Mucosa of stomach (tissue), 1 donor: Measurements from ENCODE around the gene PML.

Experiments
- H3K27me3 ChIP-seq: one replicate; pipeline ENCODE4 v1.7.0; 2013; ENCODE audit warnings: mild to moderate bottlenecking, low read length; ENCODE audit not compliant: control insufficient read depth, insufficient read depth
- H3K36me3 ChIP-seq: one replicate; pipeline ENCODE4 v1.7.0; 2013; ENCODE audit warnings: low read length; ENCODE audit not compliant: control insufficient read depth, insufficient read depth
- H3K4me1 ChIP-seq: one replicate; pipeline ENCODE4 v1.7.0; 2013; ENCODE audit warnings: mild to moderate bottlenecking, low read length; ENCODE audit not compliant: control insufficient read depth, insufficient read depth
- H3K4me3 ChIP-seq: one replicate; pipeline ENCODE4 v1.7.0; 2013; ENCODE audit warnings: low read length
- H3K9ac ChIP-seq: one replicate; pipeline ENCODE4 v1.7.0; 2013; ENCODE audit warnings: mild to moderate bottlenecking, low read length, moderate library complexity
- H3K9me3 ChIP-seq: one replicate; pipeline ENCODE4 v1.7.0; 2013; ENCODE audit warnings: mild to moderate bottlenecking, low read length, moderate library complexity; ENCODE audit not compliant: control insufficient read depth
- donor health status: Pancreatic carcinoma.

PML gene

DNA sequence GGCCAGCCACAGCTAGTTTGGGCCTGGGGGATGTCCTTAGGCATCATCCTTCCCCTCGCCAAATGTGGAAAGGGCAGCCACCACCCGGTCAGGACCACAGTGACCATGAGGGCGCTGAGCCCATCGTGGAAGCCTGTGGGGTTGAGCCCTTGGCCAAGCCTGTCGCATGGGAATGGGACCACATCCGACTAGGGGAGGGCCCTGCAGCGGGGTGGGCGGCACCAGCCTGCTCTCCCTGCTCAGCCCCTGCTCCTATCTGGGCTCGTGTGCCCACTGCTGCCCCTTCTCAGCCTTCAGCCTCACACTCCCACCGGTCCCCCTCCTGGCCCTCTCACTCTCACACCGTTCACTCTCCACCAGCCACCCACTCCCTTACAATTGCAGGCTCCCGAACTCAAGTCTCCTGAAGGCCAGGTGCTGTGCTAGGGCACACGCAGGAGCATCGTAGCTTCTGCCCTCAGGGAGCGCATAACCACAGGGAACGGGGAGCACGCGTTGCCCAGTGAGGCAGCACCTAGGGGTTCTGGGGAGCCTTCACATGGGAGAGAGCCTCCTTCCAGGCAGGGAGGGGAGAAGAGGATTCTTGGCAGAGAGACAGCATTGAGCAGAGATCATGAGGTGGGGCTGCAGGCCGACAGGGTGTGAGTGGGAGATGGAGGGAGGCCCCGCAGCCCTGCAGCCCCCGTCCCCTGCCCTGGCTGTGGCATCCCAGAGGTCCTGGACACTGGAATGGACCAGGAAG is 42.2 kb upstream of the PML start:
- H3K4me1 ChIP-seq = peaks cover 42% of the 10 kb centered on the region
- H3K27me3 ChIP-seq = no peaks in the 10 kb centered on the region
- H3K4me3 ChIP-seq = no peak overlapping the region

DNA sequence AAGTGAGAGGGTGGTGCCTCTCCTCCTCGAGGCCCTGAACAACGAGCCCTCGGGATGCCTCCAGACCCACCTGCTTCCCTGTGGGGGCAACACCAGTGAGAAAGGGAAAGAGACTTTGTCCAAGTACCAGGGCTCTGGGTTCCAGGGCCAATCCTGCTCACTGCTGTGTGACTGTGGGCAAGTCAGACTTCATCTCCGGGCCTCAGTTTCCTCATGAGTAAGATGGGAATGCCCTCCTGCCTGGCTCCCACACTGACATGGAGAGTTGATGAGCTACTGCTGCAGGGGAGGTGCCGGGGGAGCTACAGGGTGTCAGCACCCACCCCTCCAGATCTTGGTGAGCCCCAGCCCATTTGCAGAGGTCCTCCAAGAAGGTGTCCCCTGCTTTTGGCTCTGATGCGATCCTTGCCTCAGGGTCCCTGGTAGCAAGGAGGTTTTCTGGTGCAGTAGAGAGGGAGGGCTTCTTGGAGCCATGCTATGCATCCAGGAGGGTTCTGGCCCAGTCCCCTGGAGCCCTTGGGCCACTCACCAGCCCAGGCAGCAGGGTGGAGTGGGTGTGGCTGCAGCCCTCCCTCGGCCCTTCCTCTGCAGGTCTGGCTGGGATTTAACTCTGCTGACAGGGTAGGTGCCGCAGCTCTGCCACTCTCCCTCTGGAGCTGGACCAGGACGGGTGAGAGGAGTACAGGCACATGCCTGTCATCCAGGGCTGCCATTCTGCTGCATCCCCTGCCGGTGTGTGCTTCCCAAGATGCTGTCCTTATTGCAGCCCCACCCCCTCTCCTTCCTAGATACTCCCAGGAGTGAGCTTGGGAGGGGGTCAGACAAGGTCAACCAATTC is 41.4 kb upstream of the PML start:
- no peaks in the 10 kb centered on the region for H3K36me3 ChIP-seq
- H3K27me3 ChIP-seq = no peaks in the 10 kb centered on the region
- no peak overlapping the region for H3K9ac ChIP-seq
- H3K4me3 ChIP-seq = no peak overlapping the region
- H3K9me3 ChIP-seq = no peaks in the 10 kb centered on the region
- peaks cover 50% of the 10 kb centered on the region for H3K4me1 ChIP-seq

More for the DNA sequence above, 42.2 kb upstream of the PML start:
- no peaks in the 10 kb centered on the region for H3K9me3 ChIP-seq
- no peaks in the 10 kb centered on the region for H3K36me3 ChIP-seq
- H3K9ac ChIP-seq = peak overlapping the region; percentile 61

DNA sequence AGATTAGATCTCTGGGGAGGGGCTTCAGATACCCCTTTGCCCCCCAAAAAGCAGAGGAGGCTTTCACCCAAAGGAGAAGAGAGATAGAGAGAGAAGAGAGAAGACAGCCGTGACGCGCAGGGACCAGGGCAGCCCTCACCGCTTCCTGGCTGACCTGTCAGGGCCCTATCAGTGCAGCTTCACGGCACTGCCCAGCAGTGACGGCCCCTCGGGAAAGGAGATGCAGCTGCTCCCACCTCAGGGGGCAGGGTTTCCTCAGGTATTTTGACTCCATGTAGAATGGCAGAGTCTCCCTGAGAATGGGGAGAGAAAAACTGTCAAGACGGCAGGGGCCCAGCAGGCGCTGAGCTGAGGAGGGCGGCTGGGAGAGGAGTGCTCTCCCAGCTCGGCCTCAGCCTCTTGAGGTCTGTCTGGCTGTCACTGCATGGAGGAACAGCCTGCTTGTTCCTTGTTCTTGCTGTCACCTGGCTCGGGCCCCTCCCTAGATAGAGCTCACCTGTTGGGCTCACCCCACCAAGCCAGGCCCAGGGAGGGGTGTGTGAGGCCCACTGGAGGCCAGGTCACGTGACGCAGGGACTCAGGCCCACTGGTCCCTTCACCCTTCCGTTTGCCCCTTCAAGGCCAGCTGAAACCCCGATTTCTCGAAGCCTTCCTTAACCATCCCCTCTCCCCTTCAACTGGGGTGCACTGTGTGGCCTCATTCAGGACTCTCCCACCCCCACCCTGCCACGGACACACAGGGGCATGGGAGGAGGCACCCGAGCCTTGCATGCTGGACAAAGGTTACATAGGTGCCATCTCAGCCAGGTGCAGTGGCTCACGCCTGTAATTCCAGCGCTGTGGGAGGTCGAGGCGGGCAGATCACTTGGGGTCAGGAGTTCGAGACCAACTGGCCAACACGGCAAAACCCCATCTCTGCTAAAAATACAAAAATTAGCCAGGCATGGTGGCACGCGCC is 40.0 kb upstream of the PML start:
- H3K27me3 ChIP-seq = no peaks in the 10 kb centered on the region
- no peaks in the 10 kb centered on the region for H3K36me3 ChIP-seq
- no peaks in the 10 kb centered on the region for H3K9me3 ChIP-seq
- H3K4me3 ChIP-seq = no peak overlapping the region
- H3K4me1 ChIP-seq = peaks cover 61% of the 10 kb centered on the region
- no peak overlapping the region for H3K9ac ChIP-seq

DNA sequence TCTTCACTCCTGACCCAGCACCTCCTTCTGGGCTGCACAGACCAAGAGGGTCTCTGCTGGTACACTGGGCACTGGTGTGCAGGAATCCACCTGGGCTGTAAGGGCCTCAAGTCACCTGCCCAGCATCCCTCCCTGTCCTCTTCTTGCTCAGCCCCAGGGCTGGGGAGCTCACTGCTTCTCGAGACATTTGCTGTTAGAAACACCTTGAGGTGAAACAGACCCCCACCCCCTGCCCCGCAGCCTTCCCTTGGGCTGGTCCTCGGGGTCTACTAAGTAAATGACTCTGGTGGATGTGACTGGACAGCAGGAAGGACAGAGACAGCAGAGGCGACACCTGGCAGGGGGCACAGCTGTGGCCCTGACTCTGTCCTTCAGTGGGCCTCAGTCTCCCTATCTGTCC is 39.2 kb upstream of the PML start:
- H3K9me3 ChIP-seq = no peaks in the 10 kb centered on the region
- H3K4me1 ChIP-seq = peaks cover 62% of the 10 kb centered on the region

DNA sequence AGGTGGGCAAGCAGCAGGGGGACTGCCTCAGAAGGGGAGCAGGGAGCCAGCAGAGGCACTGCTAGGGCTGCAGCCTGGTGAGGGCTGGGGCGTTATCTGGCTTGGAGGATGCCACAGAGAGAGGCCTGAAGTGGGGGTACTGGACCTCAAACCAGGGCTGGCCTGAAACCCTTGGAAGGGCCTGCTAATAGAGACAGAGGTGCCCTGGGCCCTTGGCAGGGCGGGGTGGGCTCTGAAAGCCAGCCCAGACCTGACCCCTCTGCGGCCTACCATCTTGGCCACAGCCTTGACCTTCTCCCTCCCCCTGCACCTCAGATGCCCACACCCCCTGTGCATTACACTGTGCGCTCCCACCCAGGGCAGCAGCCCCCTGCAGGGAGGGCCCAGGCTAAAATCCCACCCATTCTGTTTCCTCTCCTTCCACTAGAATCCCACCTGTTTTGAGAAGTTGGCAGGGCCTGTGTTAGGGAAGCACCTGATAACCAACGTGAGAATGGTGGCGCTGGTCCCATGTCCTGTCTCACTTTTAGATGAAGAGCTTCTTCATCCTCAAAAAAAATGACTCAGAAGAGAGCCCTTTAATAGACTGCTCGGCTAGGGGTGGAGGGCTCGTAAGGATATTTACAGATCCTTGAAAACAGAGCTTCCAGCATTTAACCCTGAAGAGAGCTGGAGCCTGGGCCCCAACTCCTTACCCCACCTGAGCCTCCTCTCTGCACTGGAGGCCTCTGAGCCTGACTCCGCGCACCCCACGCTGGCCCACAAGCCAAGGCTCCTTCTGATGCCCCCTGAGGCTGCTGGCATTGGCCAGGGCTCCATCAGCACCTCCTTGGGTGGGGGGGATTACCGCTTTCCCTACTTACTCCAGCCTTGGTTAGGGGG is 38.4 kb upstream of the PML start:
- peaks cover 62% of the 10 kb centered on the region for H3K4me1 ChIP-seq
- peak overlapping the region; percentile 16 for H3K9ac ChIP-seq

More for the DNA sequence above, 39.2 kb upstream of the PML start:
- Histone ChIP-seq H3K27me3 (no peaks in the 10 kb centered on the region), H3K36me3 (no peaks in the 10 kb centered on the region), H3K9ac (no peak overlapping the region), H3K4me3 (no peak overlapping the region)

DNA sequence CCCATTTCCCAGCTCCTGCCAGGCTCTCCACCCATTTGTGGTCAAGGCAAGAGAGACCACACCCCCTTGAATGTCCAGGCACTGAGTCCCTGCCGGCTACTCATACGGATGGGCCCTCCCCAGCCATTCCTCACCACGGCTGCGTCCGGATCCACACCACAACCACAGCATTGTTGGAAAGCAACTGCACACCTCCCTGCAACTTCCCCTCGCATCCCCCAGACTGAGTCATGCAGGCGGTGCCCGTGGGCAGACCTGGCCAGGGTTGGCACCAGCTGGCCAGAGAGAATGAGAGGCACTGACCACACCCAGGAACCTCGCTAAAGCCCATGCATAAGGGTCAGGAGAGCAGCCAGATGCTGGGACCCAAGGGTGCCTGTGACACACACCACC is 37.8 kb upstream of the PML start:
- no peak overlapping the region for H3K4me3 ChIP-seq
- H3K9me3 ChIP-seq = no peaks in the 10 kb centered on the region
- H3K36me3 ChIP-seq = no peaks in the 10 kb centered on the region
- peak overlapping the region; percentile 16 for H3K9ac ChIP-seq
- H3K27me3 ChIP-seq = no peaks in the 10 kb centered on the region
- H3K4me1 ChIP-seq = peaks cover 55% of the 10 kb centered on the region

More for the DNA sequence above, 38.4 kb upstream of the PML start:
- Histone ChIP-seq H3K9me3 (no peaks in the 10 kb centered on the region), H3K36me3 (no peaks in the 10 kb centered on the region), H3K4me3 (no peak overlapping the region), H3K27me3 (no peaks in the 10 kb centered on the region)

DNA sequence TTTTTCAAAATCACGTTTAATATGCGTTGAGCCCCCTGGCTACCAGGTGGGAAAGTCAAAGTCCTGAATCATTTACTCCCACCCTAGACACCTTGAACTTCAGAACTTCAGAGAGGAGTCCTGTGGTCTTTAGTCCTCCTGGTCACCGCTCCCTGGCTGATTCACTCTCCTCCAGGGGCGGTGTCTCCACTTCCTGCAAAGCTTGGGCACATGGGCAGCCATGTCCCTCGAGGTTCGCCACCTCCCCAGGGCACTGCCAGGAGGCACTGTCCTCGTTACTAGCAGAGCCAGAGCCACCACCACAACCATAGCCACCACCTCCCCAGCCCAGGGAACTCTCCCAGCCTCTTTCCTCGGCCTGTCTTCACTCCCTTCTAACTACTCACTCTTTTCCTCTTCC is 37.2 kb upstream of the PML start:
- no peaks in the 10 kb centered on the region for H3K36me3 ChIP-seq
- H3K9me3 ChIP-seq = no peaks in the 10 kb centered on the region
- no peaks in the 10 kb centered on the region for H3K27me3 ChIP-seq
- no peak overlapping the region for H3K4me3 ChIP-seq
- H3K4me1 ChIP-seq = peaks cover 50% of the 10 kb centered on the region
- H3K9ac ChIP-seq = no peak overlapping the region

DNA sequence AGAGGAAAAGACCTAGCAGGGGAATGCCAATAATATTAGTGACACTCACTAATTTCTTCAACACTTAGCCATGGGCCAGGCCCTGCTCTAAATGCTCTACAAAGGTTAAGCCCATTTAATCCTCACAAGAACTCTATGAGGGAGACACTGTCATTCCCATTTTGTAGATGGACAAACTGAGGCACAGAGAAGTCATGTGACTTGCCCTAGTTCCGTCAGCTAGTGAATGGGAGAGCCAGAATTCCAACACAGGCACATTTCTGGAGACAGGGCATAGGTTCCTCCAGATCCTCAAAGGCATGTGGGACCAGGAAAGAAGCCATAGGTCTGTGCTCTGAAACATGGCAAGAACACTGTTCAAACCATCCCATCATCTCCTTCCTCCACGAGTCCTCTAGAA is 36.7 kb upstream of the PML start:
- H3K4me3 ChIP-seq = no peak overlapping the region
- H3K9me3 ChIP-seq = no peaks in the 10 kb centered on the region
- peaks cover 48% of the 10 kb centered on the region for H3K4me1 ChIP-seq
- H3K36me3 ChIP-seq = no peaks in the 10 kb centered on the region
- no peak overlapping the region for H3K9ac ChIP-seq
- no peaks in the 10 kb centered on the region for H3K27me3 ChIP-seq

DNA sequence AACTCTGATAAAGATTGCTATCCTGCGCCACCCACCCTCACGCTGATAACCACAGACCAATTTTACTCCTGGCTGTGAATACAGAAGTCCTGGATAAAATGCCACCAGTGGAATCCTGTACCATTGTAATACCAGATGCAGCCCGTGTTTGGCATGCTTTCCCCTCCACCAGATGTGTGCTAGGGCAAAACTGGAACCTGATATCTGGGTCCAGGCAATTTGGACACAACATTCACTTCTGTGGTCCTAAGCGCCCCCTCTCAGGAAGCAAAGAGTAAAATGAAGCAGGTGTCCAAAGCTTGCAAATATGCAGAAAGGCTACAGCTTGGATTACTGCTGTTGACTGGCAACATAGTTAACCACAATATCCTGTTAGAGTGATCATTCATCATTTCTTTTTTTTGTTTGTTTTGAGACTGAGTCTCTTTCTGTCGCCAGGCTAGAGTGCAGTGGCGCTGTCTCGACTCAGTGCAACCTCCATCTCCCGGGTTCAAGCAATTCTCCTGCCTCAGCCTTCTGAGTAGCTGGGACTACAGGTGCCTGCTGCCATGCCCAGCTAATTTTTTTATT is 35.4 kb upstream of the PML start:
- no peaks in the 10 kb centered on the region for H3K9me3 ChIP-seq

DNA sequence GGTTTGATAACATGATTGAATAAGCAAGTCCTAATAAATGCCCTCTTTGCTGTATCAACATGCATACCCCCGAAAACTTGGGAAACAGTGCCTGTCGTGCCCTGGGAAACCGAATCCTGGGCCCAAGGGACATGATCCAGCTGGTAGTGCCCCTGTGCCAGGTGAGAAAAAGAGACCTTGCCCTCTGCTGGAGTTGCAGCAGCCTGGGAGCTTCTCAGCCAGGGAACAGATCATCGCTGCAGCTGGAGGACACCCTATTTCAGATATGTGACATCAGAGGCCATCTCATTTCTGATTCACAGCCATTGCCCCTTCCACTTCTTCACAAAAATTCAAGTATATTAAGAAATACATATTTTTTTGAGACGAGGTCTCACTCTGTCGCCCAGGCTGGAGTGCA is 34.7 kb upstream of the PML start:
- Histone ChIP-seq H3K27me3 (no peaks in the 10 kb centered on the region), H3K4me3 (no peak overlapping the region), H3K4me1 (peaks cover 35% of the 10 kb centered on the region), H3K9me3 (no peaks in the 10 kb centered on the region), H3K36me3 (no peaks in the 10 kb centered on the region), H3K9ac (no peak overlapping the region)

More for the DNA sequence above, 35.4 kb upstream of the PML start:
- H3K9ac ChIP-seq = no peak overlapping the region
- peaks cover 40% of the 10 kb centered on the region for H3K4me1 ChIP-seq
- H3K36me3 ChIP-seq = no peaks in the 10 kb centered on the region
- H3K4me3 ChIP-seq = no peak overlapping the region
- H3K27me3 ChIP-seq = no peaks in the 10 kb centered on the region
